Measurements from ENCODE around the gene NOLC1.

The NOLC1 gene

DNA sequence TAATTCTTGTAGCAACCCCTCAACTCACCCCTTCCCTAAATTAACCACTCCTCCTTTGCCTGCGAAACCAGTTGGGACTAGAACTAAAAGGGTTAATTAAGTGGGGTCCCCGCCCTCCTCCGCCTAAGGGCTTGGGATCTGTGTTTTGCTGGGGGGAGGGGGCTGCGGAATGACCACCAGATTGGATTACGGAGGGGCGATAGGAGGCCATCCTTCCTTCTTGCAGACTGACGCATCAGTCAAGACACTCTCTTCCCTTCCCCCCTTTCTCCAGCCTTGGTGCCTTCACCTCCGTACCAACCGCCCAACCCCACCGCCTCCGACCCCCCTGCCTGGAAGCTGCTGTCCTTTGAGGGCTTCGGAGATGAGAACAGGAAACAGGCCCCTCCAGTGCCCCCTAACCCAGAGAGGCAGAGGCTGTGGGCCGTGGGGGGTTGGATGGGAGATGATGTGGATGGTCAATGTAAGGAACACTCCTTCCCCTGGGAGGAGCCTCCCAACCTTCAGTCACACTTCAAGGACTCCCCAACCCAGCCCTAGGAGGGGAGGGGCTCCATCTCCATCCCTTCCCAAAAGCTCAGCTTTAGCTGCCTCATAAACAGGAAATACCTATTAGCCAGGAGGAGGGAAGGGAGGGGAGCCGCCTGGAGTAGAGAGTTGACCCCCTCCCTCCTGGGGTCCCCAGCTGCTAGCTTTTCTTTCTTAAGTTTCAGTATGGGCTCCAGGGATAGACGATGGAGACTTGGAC is 31.0 kb upstream of the NOLC1 start:
- DNase-seq = peak in 54 of 58 donors; percentile 16 to 86 (median 52)

DNA sequence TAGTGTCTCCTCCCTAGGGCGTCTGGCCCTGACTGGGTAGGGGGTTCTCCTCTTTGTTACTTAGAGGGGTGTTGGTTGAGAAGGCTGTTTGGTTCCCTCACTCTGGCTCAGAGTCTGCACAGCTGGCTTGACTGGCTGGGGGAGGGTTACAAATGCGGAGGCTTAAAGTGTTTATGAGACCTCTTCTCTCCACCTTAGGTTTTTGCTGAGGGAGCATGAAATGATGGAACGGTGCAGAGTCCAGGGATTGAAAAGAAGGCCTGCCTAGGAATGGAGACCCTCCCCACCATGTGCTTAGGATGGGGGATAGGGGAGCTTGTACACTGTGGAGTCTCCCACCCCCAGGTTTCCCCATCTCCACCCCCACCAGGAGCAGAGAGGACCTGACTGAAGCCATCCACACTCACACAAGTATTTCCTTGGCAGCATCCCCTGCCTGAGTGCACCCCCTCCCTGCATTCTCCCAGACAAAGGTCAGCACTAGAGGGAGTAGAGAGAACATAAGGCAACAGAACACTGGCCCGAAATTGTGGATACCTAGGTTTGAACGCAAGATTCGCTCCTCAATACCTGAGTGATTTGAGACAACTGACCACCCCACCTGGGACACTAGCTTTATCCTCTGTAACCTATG is 30.3 kb upstream of the NOLC1 start:
- DNase-seq = peak in 5 of 58 donors; percentile 5 to 25 (median 10)

DNA sequence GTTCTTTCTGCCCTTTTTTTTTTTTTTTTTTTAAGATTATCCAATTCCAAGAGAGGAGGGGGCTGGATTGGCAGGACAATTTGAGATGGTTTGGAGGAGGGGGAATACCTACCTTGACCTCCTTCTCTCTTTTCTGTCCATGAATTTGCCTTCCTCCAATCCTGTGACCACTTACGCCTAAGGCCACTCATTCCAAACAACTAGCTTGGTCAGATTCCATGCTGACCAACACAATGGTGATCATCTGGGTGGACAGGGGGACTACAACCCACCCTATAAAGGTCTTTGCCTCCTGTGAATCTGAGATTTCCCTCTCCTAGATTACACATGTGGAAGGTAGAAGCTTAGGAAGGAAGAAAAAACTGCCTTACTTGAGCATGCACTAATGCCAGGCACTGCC is 29.7 kb upstream of the NOLC1 start:
- no peak for DNase-seq

DNA sequence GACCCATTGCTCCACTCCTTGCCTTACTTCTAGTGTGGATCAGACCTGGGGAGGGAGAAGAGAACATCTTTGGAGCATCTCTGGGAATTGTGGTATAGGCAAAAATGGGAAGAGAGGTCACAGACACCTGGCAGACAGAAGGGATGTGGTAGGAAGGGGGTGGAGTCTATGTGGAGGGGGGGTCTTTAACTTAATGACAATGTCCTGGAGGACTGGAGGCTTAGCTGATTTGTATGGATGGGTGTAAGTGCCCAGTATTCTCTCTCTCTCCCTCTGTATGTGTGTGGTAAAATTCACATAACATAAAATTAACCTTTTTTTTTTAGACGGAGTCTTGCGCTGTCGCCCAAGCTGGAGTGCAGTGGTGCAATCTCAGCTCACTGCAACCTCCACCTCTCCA is 29.0 kb upstream of the NOLC1 start:
- DNase-seq = no peak

DNA sequence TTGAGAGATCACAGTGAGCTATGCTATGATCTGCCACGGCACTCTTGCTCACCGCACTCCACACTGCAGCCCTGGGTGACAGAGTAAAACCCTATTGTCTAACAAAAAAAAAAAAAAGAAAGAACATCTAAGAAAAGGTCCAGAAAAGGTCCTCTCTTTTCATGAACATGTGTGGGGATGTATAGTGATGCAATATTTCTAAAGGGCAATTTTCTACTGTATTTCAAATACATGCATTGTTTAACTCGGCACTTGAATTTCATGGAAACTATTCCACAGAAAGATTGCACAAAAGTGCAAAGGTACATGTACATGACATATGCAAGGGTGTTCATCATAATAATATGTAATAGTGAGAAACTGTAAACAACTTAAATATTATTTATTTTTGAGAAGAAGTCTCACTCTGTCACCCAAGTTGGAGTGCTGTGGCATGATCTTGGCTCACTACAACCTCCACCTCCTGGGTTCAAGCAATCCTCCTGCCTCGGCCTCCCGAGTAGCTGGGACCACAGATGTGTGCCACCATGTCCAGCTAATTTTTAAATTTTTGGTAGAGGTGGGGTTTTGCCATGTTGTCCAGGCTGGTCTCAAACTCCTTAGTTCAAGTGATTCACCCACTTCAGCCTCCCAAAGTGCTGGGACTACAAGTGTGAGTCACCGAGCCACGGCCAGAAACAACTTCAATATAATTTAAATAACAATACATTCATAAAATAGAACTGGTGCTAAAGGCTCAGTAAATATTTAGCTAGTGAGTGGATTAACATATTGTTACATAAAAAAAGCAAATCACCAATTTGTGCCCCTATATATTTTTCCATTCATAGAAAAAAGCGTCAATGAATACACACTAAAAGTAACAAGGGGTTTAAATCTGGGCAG is 20.7 kb upstream of the NOLC1 start:
- DNase-seq = no peak

DNA sequence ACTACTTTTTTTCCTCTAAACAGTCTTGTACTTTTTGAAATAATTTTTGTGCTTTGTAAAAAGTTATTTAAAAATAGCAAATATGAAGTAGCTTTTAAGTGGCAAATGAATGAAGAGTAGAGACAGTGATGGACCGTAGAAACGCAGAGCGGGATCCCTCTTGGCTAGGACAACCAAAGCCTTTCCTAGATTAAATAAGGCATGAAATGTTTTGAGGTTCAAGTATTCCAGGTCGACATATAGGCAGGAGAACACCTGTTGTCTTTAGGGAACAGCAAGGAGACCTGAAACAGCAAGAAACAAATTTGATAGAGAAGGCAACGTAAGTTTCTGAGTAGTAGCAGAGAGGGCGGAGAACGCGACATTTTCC is 20.0 kb upstream of the NOLC1 start:
- no peak for DNase-seq

DNA sequence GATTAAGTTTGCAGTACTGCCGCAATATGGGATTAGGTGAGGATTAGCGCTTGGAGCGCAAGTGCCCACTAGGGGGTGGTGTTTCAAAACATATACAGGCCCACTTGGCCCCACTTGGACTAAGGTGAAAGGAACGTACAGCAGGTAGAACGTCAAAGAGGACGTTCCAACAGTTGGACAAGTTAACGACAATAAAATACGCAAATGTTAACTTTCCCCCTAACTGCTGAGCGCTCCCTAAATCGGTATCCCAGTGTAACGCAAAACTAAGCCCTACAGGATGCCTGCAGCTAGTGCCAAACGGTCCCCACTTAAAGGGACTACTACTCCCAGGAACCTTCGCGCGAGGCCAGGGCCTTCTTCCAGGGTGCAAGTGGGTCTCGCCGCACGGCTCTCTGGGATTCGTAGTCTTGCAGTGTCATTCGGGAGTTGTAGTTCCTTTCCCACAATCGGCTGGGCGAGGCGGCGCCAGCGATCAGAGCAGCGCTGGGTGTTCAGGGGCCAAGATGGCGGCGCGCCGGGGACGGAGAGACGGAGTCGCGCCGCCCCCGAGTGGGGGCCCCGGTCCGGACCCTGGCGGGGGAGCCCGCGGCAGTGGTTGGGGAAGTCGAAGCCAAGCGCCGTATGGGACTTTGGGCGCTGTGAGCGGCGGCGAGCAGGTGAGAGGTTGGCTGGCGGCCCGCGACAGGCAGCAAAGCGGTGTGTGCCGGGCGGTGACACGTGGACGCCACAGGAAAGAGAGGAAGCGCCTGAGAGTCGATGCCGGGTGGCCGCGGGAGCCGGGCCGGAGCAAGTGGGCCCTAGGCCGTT is 19.4 kb upstream of the NOLC1 start, which contains the start of gene PPRC1:
Gene PPRC1 (plus strand): TSS at position 478 of the 810 bp plus-strand sequence. CDS start 29 bp downstream, at position 507.
- DNase-seq = peak; percentile 82 to 100 (median 98)

DNA sequence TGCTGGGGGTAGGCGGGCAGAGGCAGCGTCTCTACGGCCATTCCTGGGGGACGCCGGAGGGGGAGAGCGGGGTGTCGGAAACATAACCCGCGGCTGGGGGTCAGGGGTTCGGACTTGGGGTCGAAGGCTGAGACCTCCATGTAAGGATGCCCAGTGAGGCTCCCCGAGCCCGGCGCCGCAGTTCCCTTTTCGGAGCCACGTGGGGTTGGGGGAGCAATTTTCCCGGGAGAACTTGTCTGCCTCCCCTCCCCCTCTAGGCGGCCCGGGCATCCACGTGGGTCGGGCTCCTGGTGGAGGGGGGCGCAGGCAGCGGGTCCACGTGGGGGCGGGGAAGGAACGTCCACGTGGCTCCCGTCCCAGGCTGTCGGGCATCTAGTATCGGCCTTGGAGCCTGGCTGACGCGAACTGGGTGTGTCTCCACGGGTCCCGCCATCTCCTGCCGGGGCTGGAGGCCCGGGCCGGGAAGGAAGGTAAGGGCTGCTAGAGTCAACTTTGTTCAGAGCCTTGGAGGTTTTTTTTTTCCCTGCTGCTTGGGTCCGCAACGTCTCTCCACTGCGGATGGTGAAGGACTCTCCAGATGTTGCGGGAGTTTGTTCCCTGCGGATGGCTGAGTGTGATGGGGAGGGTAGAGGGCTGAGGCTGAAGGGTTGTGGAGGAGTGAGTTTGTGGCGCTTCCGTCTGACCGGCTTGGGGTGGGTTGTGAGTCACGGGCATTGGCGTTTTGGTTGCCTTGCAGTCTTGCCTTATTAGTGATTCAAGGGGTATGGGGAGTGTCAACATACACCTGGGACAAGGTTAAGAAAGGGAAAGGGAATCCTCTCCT is 18.6 kb upstream of the NOLC1 start:
- peak in 55 of 58 donors; percentile 34 to 86 (median 74) for DNase-seq

DNA sequence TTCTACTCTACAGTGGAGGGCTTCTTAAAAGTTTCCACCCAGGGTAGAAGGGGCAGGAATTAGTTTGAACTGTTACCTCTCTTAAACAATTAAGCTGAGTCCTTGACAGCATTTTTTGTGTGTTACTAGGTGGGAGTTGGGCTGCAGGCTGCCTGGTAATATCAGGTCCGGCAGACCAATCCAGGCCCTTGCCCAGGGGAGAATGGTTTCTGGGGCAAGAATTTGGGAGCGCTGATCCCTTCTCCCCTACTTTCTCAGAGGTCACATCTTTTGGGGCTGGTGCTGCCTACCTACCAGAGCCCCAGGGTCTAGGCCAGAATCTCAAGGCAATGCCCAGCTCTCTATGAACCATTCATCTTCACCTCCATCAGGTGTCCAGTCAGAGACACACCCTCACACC is 17.8 kb upstream of the NOLC1 start:
- no peak for DNase-seq

DNA sequence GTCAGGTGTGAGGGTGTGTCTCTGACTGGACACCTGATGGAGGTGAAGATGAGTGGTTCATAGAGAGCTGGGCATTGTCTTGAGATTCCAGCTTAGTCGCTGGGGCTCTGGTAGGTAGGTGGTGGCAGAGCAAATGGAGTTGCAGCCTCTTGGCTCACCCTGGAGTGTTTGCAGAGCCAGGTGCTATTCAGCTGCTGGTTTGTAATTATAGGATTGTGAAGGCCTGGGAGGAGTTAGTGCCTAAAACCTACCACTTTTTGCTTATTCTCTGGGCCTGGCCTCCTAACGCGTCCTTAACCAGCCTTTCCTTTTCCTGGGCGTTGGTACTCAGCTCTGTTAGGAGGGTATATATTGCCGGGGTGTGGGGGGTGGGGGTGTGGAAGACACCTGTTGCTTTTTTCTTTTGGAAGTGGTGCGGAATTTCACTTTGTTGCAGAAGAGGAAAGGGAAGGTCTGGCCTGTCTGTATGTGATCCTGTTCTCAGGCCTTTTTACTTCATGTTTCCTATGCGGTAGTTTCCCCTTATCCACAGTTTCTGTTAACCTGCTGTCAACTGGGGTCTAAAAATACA is 16.1 kb upstream of the NOLC1 start:
- no peak for DNase-seq

DNA sequence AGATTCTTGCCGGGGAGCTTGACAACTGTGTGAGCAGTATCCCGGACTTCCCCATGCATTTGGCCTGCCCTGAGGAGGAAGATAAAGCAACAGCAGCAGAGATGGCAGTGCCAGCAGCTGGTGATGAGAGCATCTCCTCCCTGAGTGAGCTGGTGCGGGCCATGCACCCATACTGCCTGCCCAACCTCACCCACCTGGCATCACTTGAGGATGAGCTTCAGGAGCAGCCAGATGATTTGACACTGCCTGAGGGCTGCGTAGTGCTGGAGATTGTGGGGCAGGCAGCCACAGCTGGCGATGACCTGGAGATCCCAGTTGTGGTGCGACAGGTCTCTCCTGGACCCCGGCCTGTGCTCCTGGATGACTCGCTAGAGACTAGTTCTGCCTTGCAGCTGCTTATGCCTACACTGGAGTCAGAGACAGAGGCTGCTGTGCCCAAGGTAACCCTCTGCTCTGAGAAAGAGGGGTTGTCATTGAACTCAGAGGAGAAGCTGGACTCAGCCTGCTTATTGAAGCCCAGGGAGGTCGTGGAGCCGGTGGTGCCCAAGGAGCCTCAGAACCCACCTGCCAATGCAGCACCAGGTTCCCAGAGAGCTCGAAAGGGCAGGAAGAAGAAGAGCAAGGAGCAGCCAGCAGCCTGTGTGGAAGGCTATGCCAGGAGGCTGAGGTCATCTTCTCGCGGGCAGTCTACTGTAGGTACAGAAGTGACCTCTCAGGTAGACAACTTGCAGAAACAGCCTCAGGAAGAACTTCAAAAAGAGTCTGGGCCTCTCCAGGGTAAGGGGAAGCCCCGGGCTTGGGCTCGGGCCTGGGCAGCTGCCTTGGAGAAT is 12.7 kb upstream of the NOLC1 start:
- DNase-seq = no peak

DNA sequence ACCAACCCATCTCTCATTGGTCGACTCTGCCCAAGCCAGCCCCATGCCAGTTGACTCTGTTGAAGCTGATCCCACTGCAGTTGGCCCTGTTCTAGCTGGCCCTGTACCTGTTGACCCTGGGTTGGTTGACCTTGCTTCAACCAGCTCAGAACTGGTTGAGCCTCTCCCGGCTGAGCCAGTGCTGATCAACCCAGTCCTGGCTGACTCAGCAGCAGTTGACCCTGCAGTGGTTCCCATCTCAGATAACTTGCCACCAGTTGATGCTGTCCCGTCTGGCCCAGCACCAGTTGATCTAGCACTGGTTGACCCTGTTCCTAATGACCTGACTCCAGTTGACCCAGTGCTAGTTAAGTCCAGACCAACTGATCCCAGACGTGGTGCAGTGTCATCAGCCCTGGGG is 12.0 kb upstream of the NOLC1 start:
- DNase-seq = no peak

DNA sequence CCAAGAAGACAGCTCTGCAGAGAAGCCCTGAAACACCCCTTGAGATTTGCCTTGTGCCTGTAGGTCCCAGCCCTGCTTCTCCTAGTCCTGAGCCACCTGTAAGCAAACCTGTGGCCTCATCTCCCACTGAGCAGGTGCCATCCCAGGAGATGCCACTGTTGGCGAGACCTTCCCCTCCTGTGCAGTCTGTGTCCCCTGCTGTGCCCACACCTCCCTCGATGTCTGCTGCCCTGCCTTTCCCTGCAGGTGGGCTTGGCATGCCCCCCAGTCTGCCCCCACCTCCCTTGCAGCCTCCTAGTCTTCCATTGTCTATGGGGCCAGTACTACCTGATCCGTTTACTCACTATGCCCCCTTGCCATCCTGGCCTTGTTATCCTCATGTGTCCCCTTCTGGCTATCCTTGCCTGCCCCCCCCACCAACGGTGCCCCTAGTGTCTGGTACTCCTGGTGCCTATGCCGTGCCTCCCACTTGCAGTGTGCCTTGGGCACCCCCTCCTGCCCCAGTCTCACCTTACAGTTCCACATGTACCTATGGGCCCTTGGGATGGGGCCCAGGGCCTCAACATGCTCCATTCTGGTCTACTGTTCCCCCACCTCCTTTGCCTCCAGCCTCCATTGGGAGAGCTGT is 11.2 kb upstream of the NOLC1 start:
- no peak for DNase-seq

DNA sequence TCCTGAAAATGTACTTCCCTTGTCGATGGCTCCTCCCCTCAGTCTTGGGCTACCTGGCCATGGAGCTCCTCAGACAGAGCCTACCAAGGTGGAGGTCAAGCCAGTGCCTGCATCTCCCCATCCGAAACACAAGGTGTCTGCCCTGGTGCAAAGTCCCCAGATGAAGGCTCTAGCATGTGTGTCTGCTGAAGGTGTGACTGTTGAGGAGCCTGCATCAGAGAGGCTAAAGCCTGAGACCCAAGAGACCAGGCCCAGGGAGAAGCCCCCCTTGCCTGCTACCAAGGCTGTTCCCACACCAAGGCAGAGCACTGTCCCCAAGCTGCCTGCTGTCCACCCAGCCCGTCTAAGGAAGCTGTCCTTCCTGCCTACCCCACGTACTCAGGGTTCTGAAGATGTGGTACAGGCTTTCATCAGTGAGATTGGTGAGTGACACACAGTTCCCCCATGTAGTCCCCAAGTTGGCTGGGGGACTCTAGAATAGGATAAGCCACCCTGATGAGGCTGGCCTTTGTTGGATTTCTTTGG is 10.5 kb upstream of the NOLC1 start:
- DNase-seq = no peak

DNA sequence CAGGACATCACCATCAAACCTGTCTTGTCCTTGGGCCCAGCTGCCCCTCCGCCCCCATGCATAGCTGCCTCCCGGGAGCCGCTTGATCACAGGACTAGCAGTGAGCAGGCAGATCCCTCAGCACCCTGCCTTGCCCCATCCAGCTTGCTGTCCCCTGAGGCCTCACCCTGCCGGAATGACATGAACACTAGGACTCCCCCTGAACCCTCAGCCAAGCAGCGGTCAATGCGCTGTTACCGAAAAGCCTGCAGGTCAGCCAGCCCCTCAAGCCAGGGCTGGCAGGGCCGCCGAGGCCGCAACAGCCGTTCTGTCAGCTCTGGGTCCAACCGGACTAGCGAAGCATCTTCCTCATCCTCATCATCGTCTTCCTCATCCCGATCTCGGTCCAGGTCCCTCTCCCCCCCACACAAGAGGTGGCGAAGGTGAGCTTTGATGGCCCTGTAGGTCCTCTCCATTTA is 5.2 kb upstream of the NOLC1 start:
- no peak for DNase-seq

DNA sequence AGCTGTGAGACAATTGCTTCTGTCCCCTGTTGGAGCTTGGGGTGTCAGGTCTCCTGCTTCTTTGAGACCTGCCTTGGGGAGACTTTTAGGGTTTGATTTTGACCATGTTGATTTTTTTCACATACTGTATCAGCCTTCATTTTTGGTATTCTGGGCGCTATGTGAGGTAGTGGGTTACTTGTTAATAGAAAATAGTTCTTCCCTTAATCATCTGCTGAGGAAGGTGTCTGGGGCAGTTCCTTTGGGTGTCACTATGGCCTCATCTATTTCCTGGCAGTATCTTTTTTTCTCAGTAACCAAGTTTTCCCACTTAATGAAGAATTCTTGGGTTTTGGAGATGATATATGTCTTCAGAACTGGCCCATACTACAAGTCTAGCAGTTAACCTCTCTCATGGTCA is 4.6 kb upstream of the NOLC1 start:
- DNase-seq = no peak

DNA sequence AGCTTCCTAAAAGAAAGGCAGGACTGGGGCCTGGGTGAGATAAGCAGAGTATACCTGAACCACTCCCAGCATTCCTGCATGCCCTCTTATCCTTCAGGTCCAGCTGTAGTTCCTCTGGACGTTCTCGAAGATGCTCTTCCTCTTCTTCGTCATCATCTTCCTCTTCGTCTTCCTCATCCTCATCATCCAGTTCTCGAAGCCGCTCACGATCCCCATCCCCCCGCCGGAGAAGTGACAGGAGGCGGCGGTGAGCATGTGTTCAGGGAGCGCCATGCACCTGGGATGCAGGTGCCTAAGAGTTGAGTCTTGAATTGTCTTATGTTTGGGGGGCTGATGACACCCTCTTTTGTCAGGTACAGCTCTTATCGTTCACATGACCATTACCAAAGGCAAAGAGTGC is 3.9 kb upstream of the NOLC1 start:
- no peak for DNase-seq

Data from anterior cingulate cortex (tissue), 58 donors.